Natural killer cell treated with Interleukin-12 subunit alpha and Interleukin-12 subunit beta and Interleukin-15 and Interleukin-18, amount 100 ng/mL, for 72 hours (primary cell): ENCODE results near the gene MCCD1. TPM values are rescaled to one million over a fixed set of nuclear protein-coding genes. Genes with fewer than 3 reads are reported as not detected.
A peak's percentile ranks its signal among the peaks of the same experiment; 100 is the strongest.
"Not testable (repeated sequence)": the region's sequence is repeated elsewhere in the genome, so short reads cannot be mapped to it uniquely, and the experiment has no call there.

Source experiments
- ATAC-seq, 2 donors: fragments of 150-1000 bp; cut with Tn5 transposase in 1 of 2; sonication (Bioruptor Pico), chemical (Tn5 transposase) in 1 of 2; 2 replicates each; pipeline ENCODE4 v1.10.0; 2021
- DNase-seq: peaks from one replicate; pipeline ENCODE4 v3.0.0; 2022; ENCODE audit warnings: low spot score
- H3K27ac Mint-ChIP-seq, 2 donors: 1 replicate in 1 of 2; 2 replicates in 1 of 2; pipeline ENCODE4 v1.8.0; 2022; ENCODE audit warnings: mixed read lengths in 2 of 2, mild to moderate bottlenecking in 1 of 2, moderate library complexity in 1 of 2
- H3K27me3 Mint-ChIP-seq, 2 donors: 1 replicate in 1 of 2; 2 replicates in 1 of 2; pipeline ENCODE4 v1.8.0; 2022; ENCODE audit warnings: mixed read lengths in 2 of 2
- H3K36me3 Mint-ChIP-seq: one replicate; pipeline ENCODE4 v1.8.0; 2022; ENCODE audit warnings: mixed read lengths
- H3K4me1 Mint-ChIP-seq, 2 donors: 1 replicate in 1 of 2; 2 replicates in 1 of 2; pipeline ENCODE4 v1.8.0; 2022; ENCODE audit warnings: low read depth in 2 of 2, mixed read lengths in 2 of 2, mild to moderate bottlenecking in 1 of 2
- H3K4me3 Mint-ChIP-seq: one replicate; pipeline ENCODE4 v1.8.0; 2022; ENCODE audit warnings: mixed read lengths
- H3K9me3 Mint-ChIP-seq: 2 replicates; pipeline ENCODE4 v1.8.0; 2022; ENCODE audit warnings: mixed read lengths
- total RNA-seq, 2 donors: library from RNA; stranded (reverse); gene quantifications; one replicate each; pipeline ENCODE4 v1.2.3, GENCODE V29; 2022

The MCCD1 gene
- total RNA-seq, 2 donors from 2014 or later = not detected

- Mint-ChIP-seq H3K36me3 (peaks cover 34% of the 10 kb centered on the region), H3K9me3 (no peaks in the 10 kb centered on the region), H3K27me3 (no peaks in the 10 kb centered on the region), H3K4me3 (peak within 1 kb of the TSS; percentile 80), H3K4me1 (peaks cover 47 to 48% of the 10 kb centered on the region in 2 donors), H3K27ac (peak within 1 kb of the TSS; percentile 87 to 91)
- peak; percentile 97 for DNase-seq
- ATAC-seq = peak; percentile 90 to 94
These were observed 13.1 kb downstream of the MCCD1 start, which contains the start of gene DDX39B for GRCh38 chr6:31541658-31542521. Gene DDX39B (minus strand): TSS chr6:31542003. CDS start chr6:31540532, 1,471 bp downstream.

GRCh38 chr6:31543639-31544038 is 14.9 kb downstream of the MCCD1 start:
- Mint-ChIP-seq H3K27me3 (no peaks in the 10 kb centered on the region), H3K27ac (peak overlapping the region in 1 of 2 donors; percentile 87), H3K4me1 (peaks cover 49 to 57% of the 10 kb centered on the region in 2 donors), H3K4me3 (no peak overlapping the region), H3K36me3 (peaks cover 29% of the 10 kb centered on the region), H3K9me3 (no peaks in the 10 kb centered on the region)
- ATAC-seq (no peak), DNase-seq (no peak)

GRCh38 chr6:31544676-31545075 is 15.9 kb downstream of the MCCD1 start:
- ATAC-seq (no peak), DNase-seq (no peak)
- Mint-ChIP-seq H3K4me1 (peaks cover 39 to 48% of the 10 kb centered on the region in 2 donors), H3K4me3 (no peak overlapping the region), H3K9me3 (no peaks in the 10 kb centered on the region), H3K27me3 (no peaks in the 10 kb centered on the region), H3K36me3 (peaks cover 18% of the 10 kb centered on the region), H3K27ac (no peak overlapping the region)

GRCh38 chr6:31545291-31545690 is 16.5 kb downstream of the MCCD1 start:
- H3K27ac Mint-ChIP-seq = peak overlapping the region in 1 of 2 donors; percentile 38
- no peak for DNase-seq

GRCh38 chr6:31546339-31546957 is 17.7 kb downstream of the MCCD1 start, which contains the start of gene ATP6V1G2:
Gene ATP6V1G2 (minus strand): TSS chr6:31546608. CDS start chr6:31546559, 49 bp downstream.
- Mint-ChIP-seq H3K4me3 (peak within 1 kb of the TSS; percentile 99), H3K4me1 (peaks cover 30 to 31% of the 10 kb centered on the region in 2 donors), H3K27me3 (no peaks in the 10 kb centered on the region), H3K27ac (peak within 1 kb of the TSS; percentile 88 to 94), H3K36me3 (peaks cover under 1% of the 10 kb centered on the region), H3K9me3 (no peaks in the 10 kb centered on the region)
- ATAC-seq (peak; percentile 73 to 77), DNase-seq (peak; percentile 82)

More at GRCh38 chr6:31545291-31545690, 16.5 kb downstream of the MCCD1 start:
- Mint-ChIP-seq H3K9me3 (no peaks in the 10 kb centered on the region), H3K36me3 (peaks cover 12% of the 10 kb centered on the region), H3K27me3 (no peaks in the 10 kb centered on the region), H3K4me1 (peaks cover 34 to 42% of the 10 kb centered on the region in 2 donors), H3K4me3 (peak overlapping the region; percentile 10)
- no peak for ATAC-seq

- Mint-ChIP-seq H3K36me3 (no peaks in the 10 kb centered on the region), H3K27me3 (no peaks in the 10 kb centered on the region), H3K27ac (peak within 1 kb of the TSS; percentile 88 to 94), H3K4me3 (peak within 1 kb of the TSS; percentile 99), H3K4me1 (peaks cover 30% of the 10 kb centered on the region in 2 donors), H3K9me3 (no peaks in the 10 kb centered on the region)
- DNase-seq (peak; percentile 96), ATAC-seq (peak; percentile 93 to 95)
These were observed 18.4 kb downstream of the MCCD1 start, which contains the start of gene NFKBIL1 for GRCh38 chr6:31546958-31547726. Gene NFKBIL1 (plus strand): TSS chr6:31547608. CDS start chr6:31547695, 87 bp downstream.

- H3K4me3 Mint-ChIP-seq = peak overlapping the region; percentile 99
These were observed 19.2 kb downstream of the MCCD1 start for GRCh38 chr6:31547727-31548543.

GRCh38 chr6:31548544-31548873 is 19.7 kb downstream of the MCCD1 start:
- Mint-ChIP-seq H3K36me3 (no peaks in the 10 kb centered on the region), H3K9me3 (no peaks in the 10 kb centered on the region), H3K4me3 (peak overlapping the region; percentile 99), H3K27me3 (no peaks in the 10 kb centered on the region), H3K27ac (peak overlapping the region; percentile 88 to 94), H3K4me1 (peaks cover 30% of the 10 kb centered on the region in 2 donors)
- DNase-seq = no peak
- no peak for ATAC-seq

More at GRCh38 chr6:31547727-31548543, 19.2 kb downstream of the MCCD1 start:
- no peaks in the 10 kb centered on the region for H3K36me3 Mint-ChIP-seq
- H3K4me1 Mint-ChIP-seq = peaks cover 30% of the 10 kb centered on the region in 2 donors
- peak overlapping the region; percentile 88 to 94 for H3K27ac Mint-ChIP-seq
- H3K9me3 Mint-ChIP-seq = no peaks in the 10 kb centered on the region
- H3K27me3 Mint-ChIP-seq = no peaks in the 10 kb centered on the region
- no peak for DNase-seq
- no peak for ATAC-seq

GRCh38 chr6:31551371-31551770 is 22.6 kb downstream of the MCCD1 start:
- H3K4me1 Mint-ChIP-seq = peaks cover 30 to 33% of the 10 kb centered on the region in 2 donors
- H3K4me3 Mint-ChIP-seq = peak overlapping the region; percentile 49
- DNase-seq (peak; percentile 81), ATAC-seq (peak; percentile 32 to 67)
- H3K9me3 Mint-ChIP-seq, H3K27me3 Mint-ChIP-seq, H3K36me3 Mint-ChIP-seq: not testable (repeated sequence)
- H3K27ac Mint-ChIP-seq = peak overlapping the region; percentile 61 to 82

GRCh38 chr6:31556307-31556706 is 27.5 kb downstream of the MCCD1 start:
- Mint-ChIP-seq H3K4me3 (peak overlapping the region; percentile 45), H3K9me3 (peaks cover 3% of the 10 kb centered on the region), H3K27me3 (no peaks in the 10 kb centered on the region), H3K4me1 (peaks cover 46 to 48% of the 10 kb centered on the region in 2 donors), H3K36me3 (peaks cover 7% of the 10 kb centered on the region), H3K27ac (peak overlapping the region; percentile 94 to 95)
- no peak for DNase-seq
- no peak for ATAC-seq

- Mint-ChIP-seq H3K4me1 (peaks cover 53 to 56% of the 10 kb centered on the region in 2 donors), H3K9me3 (peaks cover 3% of the 10 kb centered on the region), H3K27me3 (no peaks in the 10 kb centered on the region), H3K4me3 (peak overlapping the region; percentile 90), H3K27ac (peak overlapping the region; percentile 94 to 95), H3K36me3 (peaks cover 13% of the 10 kb centered on the region)
- ATAC-seq (no peak), DNase-seq (no peak)
These were observed 28.9 kb downstream of the MCCD1 start for GRCh38 chr6:31557443-31558317.

- ATAC-seq (no peak), DNase-seq (no peak)
- peaks cover 58 to 62% of the 10 kb centered on the region in 2 donors for H3K4me1 Mint-ChIP-seq
- H3K36me3 Mint-ChIP-seq = peaks cover 13% of the 10 kb centered on the region
- no peaks in the 10 kb centered on the region for H3K27me3 Mint-ChIP-seq
- peak overlapping the region; percentile 90 for H3K4me3 Mint-ChIP-seq
- H3K9me3 Mint-ChIP-seq = peaks cover 3% of the 10 kb centered on the region
- H3K27ac Mint-ChIP-seq = peak overlapping the region; percentile 94 to 95
These were observed 29.5 kb downstream of the MCCD1 start for GRCh38 chr6:31558318-31558625.
